GM12801 (cell line): ENCODE data around the gene TBC1D22A.

Source experiments
- TF ChIP-seq, protein P1 (sequence below): IDR thresholded peaks from one replicate; pipeline ENCODE4 v1.5.1; 2011; ENCODE audit warnings: control low read depth; ENCODE audit not compliant: insufficient read length; ENCODE audit errors: extremely low read depth

The TBC1D22A gene

DNA sequence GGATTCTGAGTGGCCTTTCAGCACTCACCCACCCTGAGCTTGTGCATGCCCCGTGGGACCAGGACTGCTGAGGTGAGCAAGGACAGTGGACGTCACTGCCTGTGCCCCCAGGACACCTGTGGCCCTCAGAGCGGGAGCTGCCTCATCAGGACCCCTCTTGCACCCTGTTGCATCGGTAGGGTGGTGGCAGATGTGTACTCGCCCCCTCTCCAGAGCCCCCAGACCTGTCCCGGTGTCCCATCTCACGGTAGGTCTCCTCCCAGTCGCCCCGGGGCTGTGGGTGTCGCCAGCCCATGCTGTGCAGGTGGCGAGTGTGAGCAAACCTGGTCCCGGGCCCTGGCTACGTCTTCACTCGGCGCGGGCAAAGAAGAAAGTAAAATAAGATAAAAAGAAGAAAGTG, 374.2 kb downstream of the TBC1D22A start:
- TF ChIP-seq, protein P1, sequence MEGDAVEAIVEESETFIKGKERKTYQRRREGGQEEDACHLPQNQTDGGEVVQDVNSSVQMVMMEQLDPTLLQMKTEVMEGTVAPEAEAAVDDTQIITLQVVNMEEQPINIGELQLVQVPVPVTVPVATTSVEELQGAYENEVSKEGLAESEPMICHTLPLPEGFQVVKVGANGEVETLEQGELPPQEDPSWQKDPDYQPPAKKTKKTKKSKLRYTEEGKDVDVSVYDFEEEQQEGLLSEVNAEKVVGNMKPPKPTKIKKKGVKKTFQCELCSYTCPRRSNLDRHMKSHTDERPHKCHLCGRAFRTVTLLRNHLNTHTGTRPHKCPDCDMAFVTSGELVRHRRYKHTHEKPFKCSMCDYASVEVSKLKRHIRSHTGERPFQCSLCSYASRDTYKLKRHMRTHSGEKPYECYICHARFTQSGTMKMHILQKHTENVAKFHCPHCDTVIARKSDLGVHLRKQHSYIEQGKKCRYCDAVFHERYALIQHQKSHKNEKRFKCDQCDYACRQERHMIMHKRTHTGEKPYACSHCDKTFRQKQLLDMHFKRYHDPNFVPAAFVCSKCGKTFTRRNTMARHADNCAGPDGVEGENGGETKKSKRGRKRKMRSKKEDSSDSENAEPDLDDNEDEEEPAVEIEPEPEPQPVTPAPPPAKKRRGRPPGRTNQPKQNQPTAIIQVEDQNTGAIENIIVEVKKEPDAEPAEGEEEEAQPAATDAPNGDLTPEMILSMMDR = no peak

DNA sequence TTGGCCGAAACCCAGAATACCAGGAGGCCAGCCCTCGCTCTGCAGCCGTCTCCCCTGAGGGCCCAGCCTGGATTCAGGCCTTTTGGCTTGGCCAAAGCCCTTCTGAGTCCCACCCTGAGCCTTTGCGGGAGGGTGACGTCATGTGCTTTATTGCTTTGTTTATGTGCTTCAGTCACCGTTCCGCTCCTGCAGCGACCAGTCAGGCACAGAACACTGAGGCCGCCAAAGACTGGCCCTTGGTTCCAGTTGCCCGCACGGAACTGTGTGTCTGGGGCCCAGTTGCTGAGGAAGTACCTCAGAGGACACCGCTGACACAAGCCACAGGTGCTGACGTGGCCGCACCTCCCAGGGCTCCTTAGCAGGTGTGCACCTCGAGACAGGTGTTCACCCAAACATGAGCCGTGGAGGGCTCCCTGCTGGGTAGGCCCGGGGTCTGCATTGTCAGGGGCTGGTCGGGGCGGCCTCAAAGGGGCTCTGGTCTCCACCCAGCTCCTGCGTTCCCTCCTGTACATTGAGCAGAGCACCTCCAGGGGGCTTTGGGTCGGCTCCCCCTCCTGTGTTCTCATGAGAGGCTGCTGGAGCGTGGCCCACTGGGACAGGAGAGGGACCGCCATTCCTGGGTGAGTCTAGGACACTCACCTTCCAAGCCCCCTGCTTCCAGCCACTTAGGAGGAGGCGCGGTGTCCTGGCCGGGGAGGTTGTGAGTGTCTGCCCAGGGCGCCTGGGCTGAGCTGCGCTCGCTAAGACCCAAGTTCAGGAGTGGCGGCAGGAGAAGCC, 376.8 kb downstream of the TBC1D22A start:
- TF ChIP-seq, protein P1 = no peak

DNA sequence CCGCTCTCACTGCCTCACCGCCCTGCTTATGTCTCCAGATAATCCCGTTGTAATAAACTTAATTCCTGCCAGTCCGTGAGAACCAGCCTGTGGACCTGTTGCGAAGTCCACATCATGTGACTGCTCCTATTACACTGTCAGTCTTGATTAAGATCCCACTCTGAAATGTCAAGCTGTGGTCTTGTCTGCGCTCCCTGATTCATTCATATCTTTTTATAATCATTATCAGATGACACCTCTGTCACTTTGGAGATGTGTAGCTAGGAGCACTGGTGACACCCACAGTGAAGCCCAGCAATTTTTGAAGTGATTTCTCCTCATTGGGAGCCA, 377.3 kb downstream of the TBC1D22A start:
- TF ChIP-seq, protein P1 = no peak

DNA sequence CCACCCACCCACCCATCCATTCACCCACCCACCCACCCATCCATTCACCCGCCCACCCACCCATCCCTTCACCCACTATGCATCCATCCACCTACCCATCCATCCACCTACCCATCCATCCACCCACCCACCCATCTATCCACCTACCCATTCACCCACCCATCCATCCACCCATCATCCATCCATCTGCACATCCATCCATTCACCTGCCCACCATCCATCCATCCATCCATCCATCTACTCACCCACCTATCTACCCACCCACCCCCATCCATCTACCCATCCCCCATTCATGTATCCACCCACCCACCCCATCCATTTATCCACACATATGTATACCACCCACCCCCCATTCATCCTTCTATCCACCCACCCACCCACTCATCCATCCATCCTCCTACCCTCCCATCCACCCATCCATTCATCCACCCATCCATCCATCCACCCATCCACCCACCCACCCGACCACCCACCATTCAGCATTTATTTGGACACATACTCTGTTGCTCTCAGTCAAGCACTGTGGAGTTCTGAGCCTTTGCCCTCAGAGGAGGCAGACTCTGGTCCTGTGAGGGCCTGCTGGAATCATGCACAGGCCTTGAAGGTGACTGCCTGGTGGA, 380.1 kb downstream of the TBC1D22A start:
- TF ChIP-seq, protein P1 = no peak

DNA sequence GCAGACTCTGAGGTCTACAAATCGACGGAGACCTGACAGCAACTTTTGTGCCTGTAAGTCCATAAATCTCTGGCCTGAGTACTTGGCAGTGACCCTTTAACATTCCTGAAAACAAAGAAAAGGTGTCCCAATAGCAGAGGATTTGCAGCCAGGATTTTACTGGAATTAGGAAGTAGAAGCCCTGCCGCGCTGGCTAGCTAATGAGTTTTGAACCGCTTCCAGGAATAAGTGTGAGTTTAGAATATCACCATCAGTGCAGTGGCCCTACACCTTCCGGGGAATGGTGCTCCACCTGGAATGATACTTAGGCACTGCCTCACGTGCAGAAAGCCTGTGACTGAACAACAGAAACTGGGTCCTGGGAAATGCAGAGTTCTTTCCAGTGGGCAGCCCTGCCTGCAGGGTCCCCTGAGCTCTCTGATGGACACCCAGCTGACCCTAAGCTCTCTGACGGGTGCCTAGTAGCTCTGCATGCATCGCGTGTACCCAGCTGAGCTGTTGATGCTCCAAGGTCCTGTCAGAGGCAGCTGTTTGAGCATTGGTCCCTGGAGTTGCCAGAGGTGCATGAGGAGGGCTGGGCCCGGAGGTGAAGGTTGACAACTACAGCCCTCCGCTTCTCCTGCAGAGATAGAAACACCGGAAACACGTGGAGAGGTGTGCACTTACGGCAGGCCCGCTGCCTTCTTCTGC, 380.9 kb downstream of the TBC1D22A start:
- TF ChIP-seq, protein P1 = no peak

DNA sequence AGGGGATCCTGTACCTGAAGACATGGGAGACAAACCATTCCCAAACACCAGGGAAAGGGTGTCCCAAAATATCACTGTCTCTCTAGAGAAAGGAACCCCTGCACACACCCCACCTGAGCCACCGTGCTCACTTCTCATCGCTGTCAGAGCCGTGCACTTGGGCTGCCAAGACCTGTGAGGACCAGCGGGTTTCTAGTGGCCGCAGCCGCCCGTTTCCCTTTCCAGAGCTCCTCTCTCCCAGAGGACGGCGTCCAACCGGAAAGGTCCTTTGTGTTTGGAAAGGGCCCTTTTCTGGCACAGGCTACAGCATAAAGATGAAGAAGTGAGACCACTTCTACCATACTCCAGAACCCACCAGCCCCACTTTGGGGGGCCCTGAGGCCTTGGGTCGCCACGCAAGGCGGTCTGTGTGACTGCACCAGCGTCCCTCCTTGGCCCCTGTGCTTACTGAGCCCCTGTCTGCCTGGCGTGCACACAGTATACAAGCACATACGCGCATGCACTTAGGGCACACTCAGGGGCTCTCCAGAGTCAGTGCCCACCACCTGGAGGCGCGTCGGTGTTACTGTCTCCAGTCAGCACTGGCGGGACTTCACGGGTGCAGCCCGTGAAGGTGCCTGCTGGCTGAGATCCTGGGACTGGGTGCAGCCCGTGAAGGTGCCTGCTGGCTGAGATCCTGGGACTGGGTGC, 381.8 kb downstream of the TBC1D22A start:
- TF ChIP-seq, protein P1 = no peak
